Testis (tissue), 3 donors: ENCODE measurements around the gene GPS1. TPM values are rescaled to one million over a fixed set of nuclear protein-coding genes. Genes with fewer than 3 reads are reported as not detected.

Experiments used
- DNase-seq: peaks from one replicate; pipeline ENCODE4 v3.0.0-alpha.2; 2019
- H3K27ac ChIP-seq, 2 donors: fragments of 200-600 bp; sonication (generic); one replicate each; pipeline ENCODE4 v1.5.1; 2019
- H3K27me3 ChIP-seq: fragments of 200-600 bp; sonication (generic); one replicate; pipeline ENCODE4 v1.5.1; 2019
- H3K36me3 ChIP-seq: fragments of 200-600 bp; sonication (generic); one replicate; pipeline ENCODE4 v1.5.1; 2017; ENCODE audit warnings: low read depth; ENCODE audit errors: missing control alignments
- H3K4me1 ChIP-seq: fragments of 200-600 bp; sonication (generic); one replicate; pipeline ENCODE4 v1.5.1; 2019
- H3K4me3 ChIP-seq, 2 donors: fragments of 200-600 bp; sonication (generic); one replicate each; pipeline ENCODE4 v1.5.1; 2017 to 2019
- H3K9me3 ChIP-seq: fragments of 200-600 bp; sonication (generic); one replicate; pipeline ENCODE4 v1.5.1; 2017
- CTCF ChIP-seq, 3 experiments: fragments of 450-650 bp in 2 of 3; fragments of 200-600 bp in 1 of 3; sonication (generic) in 1 of 3; IDR thresholded peaks; one replicate each; pipeline ENCODE4 v1.5.1; 2016 to 2019; ENCODE audit warnings: antibody characterized with exemption in 3 of 3, mild to moderate bottlenecking in 2 of 3, moderate library complexity in 1 of 3
- POLR2A ChIP-seq: fragments of 450-650 bp; IDR thresholded peaks from one replicate; pipeline ENCODE4 v1.6.1; 2017; ENCODE audit warnings: antibody characterized with exemption, mild to moderate bottlenecking, moderate library complexity
- WGBS, 2 donors: methylation state at CpG; one replicate each; pipeline ENCODE4 v1.1.5; 2018; 5-methylcytosine and 5-hydroxymethylcytosine counted together
- intact Hi-C: fragments of 100-400 bp; cut with DNase I; formaldehyde crosslinking; loops from one replicate; pipeline ENCODE4 v1.15.1; 2023; ENCODE audit warnings: low total_unique reads
- polyA plus RNA-seq: library from polyadenylated mRNA; stranded (reverse); fragments of 350-450 nt; fragmentation: Illumina TruSeq; extraction: RNeasy Lipid Tissue Mini Kit (QIAGEN cat#74804); gene quantifications from one replicate; pipeline ENCODE4 v1.2.3, GENCODE V29; 2014; ENCODE audit warnings: low read depth, low replicate concordance; ENCODE audit not compliant: insufficient read depth
- total RNA-seq, 2 donors: library from RNA; depleted of rRNA; stranded (reverse); fragments of >200 nt; gene quantifications; one replicate each; pipeline ENCODE4 v1.2.3, GENCODE V29; 2016

The GPS1 gene
- total and polyA plus RNA-seq, 3 donors from 2014 or later: 170 to 190 (median 178) TPM

- Histone ChIP-seq H3K9me3 (no peaks in the 10 kb centered on the region), H3K4me3 (no peak overlapping the region), H3K4me1 (peaks cover 22% of the 10 kb centered on the region), H3K27me3 (no peaks in the 10 kb centered on the region), H3K36me3 (no peaks in the 10 kb centered on the region), H3K27ac (no peak overlapping the region)
- TF ChIP-seq POLR2A (no peak), CTCF (IDR thresholded peaks at IDR 0.05) (no peak)
- intact Hi-C loops: no loop called here
- no peak for DNase-seq
- WGBS, 2 donors: 92 to 93% methylated on average over 23 to 36 of the region's 36 CpGs
Observed at GRCh38 chr17:82080048-82080788, 28.5 kb downstream of the GPS1 start.

- Histone ChIP-seq H3K27me3 (no peaks in the 10 kb centered on the region), H3K27ac (no peak overlapping the region), H3K9me3 (no peaks in the 10 kb centered on the region), H3K36me3 (no peaks in the 10 kb centered on the region), H3K4me1 (peaks cover 22% of the 10 kb centered on the region), H3K4me3 (no peak overlapping the region)
- 93 to 95% methylated on average over 30 to 41 of the region's 44 CpGs for WGBS, 2 donors
- DNase-seq: no peak
- intact Hi-C loops: no loop called here
- TF ChIP-seq POLR2A: no peak
- no peak for TF ChIP-seq CTCF (IDR thresholded peaks at IDR 0.05)
Observed at GRCh38 chr17:82080789-82081464, 29.2 kb downstream of the GPS1 start.

- WGBS, 2 donors: 88 to 95% methylated on average over 4 to 18 of the region's 20 CpGs
- no peak for TF ChIP-seq POLR2A
- TF ChIP-seq CTCF (IDR thresholded peaks at IDR 0.05): no peak
- Histone ChIP-seq H3K36me3 (no peaks in the 10 kb centered on the region), H3K4me3 (no peak overlapping the region), H3K4me1 (peaks cover 19% of the 10 kb centered on the region), H3K27me3 (no peaks in the 10 kb centered on the region), H3K9me3 (no peaks in the 10 kb centered on the region), H3K27ac (no peak overlapping the region)
- no peak for DNase-seq
- intact Hi-C loops: no loop called here
Observed at GRCh38 chr17:82081546-82081945, 29.8 kb downstream of the GPS1 start.

- H3K36me3 ChIP-seq: no peaks in the 10 kb centered on the region
- H3K4me1 ChIP-seq: peaks cover 15% of the 10 kb centered on the region
- H3K27ac ChIP-seq: no peak overlapping the region
- WGBS, 2 donors: 92% methylated on average over 21 of the region's 22 CpGs; no CpG with 5 or more reads in 1 of the 2 donors
- no peak for DNase-seq
- no peak overlapping the region for H3K4me3 ChIP-seq
- TF ChIP-seq POLR2A (no peak), CTCF (IDR thresholded peaks at IDR 0.05) (no peak)
- no peaks in the 10 kb centered on the region for H3K9me3 ChIP-seq
- no peaks in the 10 kb centered on the region for H3K27me3 ChIP-seq
- intact Hi-C loops: no loop called here
Observed at GRCh38 chr17:82081966-82082365, 30.3 kb downstream of the GPS1 start.
